Germinal center (tissue), 1 donor: Measurements from ENCODE around the gene KIRREL3.

Experiments used
- DNase-seq: peaks from one replicate; pipeline ENCODE4 v3.0.0; 2012; ENCODE audit warnings: mixed read lengths, low spot score

The KIRREL3 gene

GRCh38 chr11:126870021-126870420, 130.5 kb downstream of the KIRREL3 start:
- no peak for DNase-seq

- DNase-seq, result no peak
Observed at GRCh38 chr11:126868741-126869140, 131.8 kb downstream of the KIRREL3 start.

GRCh38 chr11:126864934-126865333, 135.6 kb downstream of the KIRREL3 start:
- no peak for DNase-seq

- no peak for DNase-seq
Observed at GRCh38 chr11:126863294-126863997, 137.1 kb downstream of the KIRREL3 start.

GRCh38 chr11:126862664-126863243, 137.8 kb downstream of the KIRREL3 start:
- no peak for DNase-seq

GRCh38 chr11:126861796-126862459, 138.6 kb downstream of the KIRREL3 start:
- no peak for DNase-seq

GRCh38 chr11:126857860-126858808, 142.4 kb downstream of the KIRREL3 start:
- no peak for DNase-seq

GRCh38 chr11:126855536-126855935, 145.0 kb downstream of the KIRREL3 start:
- no peak for DNase-seq

GRCh38 chr11:126853732-126854131, 146.8 kb downstream of the KIRREL3 start:
- no peak for DNase-seq

GRCh38 chr11:126844789-126845188, 155.8 kb downstream of the KIRREL3 start:
- DNase-seq, result no peak

GRCh38 chr11:126843096-126843495, 157.5 kb downstream of the KIRREL3 start:
- DNase-seq, result no peak

GRCh38 chr11:126841999-126842398, 158.6 kb downstream of the KIRREL3 start:
- no peak for DNase-seq

- no peak for DNase-seq
Observed at GRCh38 chr11:126840975-126841374, 159.6 kb downstream of the KIRREL3 start.

- DNase-seq, result no peak
Observed at GRCh38 chr11:126840201-126840886, 160.2 kb downstream of the KIRREL3 start.

GRCh38 chr11:126839496-126839895, 161.1 kb downstream of the KIRREL3 start:
- no peak for DNase-seq

- no peak for DNase-seq
Observed at GRCh38 chr11:126838779-126839178, 161.8 kb downstream of the KIRREL3 start.

GRCh38 chr11:126837581-126837980, 163.0 kb downstream of the KIRREL3 start:
- DNase-seq, result no peak

GRCh38 chr11:126834573-126834972, 166.0 kb downstream of the KIRREL3 start:
- no peak for DNase-seq

GRCh38 chr11:126834149-126834548, 166.4 kb downstream of the KIRREL3 start:
- DNase-seq, result no peak

- DNase-seq, result no peak
Observed at GRCh38 chr11:126833065-126833464, 167.5 kb downstream of the KIRREL3 start.

- no peak for DNase-seq
Observed at GRCh38 chr11:126832387-126832786, 168.2 kb downstream of the KIRREL3 start.
